Measurements from ENCODE around the gene HELZ.

The HELZ gene

DNA sequence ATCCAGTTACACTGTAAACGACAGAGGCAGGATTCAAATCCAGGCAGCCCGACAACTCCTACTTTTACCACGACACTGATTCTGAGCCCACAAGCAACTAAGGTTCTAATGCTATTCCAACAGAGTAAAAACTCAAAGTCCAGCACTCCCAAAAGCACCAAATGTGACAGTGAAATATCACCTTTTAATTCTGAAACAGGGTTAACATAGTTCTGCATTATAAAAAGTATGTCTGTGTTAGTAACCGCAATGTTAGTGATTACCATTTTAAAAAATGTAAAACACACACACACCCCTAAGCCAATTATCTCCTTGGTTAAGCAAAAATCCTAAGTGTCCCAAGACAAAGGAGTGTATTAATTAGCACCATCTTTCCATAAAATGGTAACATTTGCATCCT, 19.7 kb downstream of the HELZ start:
- H3K4me3 ChIP-seq (replicated peaks; ENCODE audit: low read depth, low read length), result no peak overlapping the region
- no peak for TF ChIP-seq CTCF (IDR thresholded peaks at IDR 0.05; ENCODE audit: low read length, missing control alignments)
- no peak for DNase-seq (ENCODE audit: low read depth)

DNA sequence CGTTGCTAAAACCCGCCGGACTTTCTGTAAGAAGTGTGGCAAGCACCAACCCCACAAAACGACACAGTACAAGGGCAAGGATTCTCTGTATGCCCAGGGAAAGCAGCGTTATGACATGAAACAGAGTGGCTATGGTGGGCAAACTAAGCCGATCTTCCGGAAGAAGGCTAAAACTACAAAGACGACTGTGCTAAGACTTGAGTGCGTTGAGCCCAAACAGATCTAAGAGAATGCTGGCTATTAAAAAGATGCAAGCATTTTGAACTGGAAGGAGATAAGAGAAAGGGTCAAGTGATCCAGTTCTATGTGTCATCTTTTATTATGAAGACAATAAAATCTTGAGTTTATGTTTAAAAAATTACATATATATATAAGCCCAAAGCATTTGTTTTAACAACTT, 20.3 kb downstream of the HELZ start:
- no peak for DNase-seq (ENCODE audit: low read depth)
- no peak for TF ChIP-seq CTCF (IDR thresholded peaks at IDR 0.05; ENCODE audit: low read length, missing control alignments)
- no peak overlapping the region for H3K4me3 ChIP-seq (replicated peaks; ENCODE audit: low read depth, low read length)

- DNase-seq (ENCODE audit: low read depth), result no peak
- H3K4me3 ChIP-seq (replicated peaks; ENCODE audit: low read depth, low read length), result no peak overlapping the region
- TF ChIP-seq CTCF (IDR thresholded peaks at IDR 0.05; ENCODE audit: low read length, missing control alignments), result no peak
Observed at GRCh38 chr17:67223924-67224323, 21.1 kb downstream of the HELZ start.

DNA sequence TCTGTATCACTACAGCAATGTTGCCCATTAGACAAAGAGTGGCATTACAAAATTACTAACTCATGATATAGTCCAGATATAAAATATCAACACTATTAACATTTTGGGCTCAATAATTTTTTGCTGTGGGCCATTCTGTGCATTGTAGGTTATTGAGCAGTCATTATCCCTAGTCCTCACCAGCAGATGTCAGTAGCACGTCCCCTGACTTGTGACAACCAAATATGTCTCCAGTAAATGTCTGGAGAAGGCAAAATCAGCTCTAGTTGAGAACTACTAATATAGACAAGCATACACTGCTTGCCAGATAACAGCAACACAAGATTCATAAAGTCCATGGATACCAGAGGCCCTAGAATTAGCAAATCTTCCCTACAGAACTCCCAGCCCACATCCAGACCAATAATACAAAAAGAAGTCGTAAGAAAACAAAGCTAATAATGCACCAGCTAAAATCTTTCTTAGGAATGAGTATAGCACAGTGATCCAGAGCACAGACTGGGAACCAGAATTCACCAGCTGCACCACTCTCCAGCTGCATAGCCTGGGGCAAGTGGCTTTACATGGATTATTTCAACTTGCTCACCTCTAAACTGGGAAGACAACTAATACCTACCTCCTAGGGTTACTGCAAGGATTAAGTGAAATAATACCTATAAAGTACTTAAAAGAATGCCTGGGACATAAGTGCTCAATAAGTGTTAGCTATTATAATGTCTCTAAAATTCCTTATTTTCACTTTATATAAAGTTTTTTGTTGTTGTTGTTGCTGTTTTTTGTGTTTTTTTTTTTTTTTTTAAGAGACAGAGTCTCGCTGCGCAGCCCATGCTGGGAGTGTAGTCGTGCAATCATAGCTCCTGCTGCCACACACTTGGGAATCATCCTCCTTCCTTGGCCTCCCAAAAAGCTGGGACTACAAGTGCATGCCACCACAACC, 23.7 kb downstream of the HELZ start:
- DNase-seq (ENCODE audit: low read depth), result peak; percentile 78
- peak; percentile 74 for TF ChIP-seq CTCF (IDR thresholded peaks at IDR 0.05; ENCODE audit: low read length, missing control alignments)
- no peak overlapping the region for H3K4me3 ChIP-seq (replicated peaks; ENCODE audit: low read depth, low read length)

- no peak overlapping the region for H3K4me3 ChIP-seq (replicated peaks; ENCODE audit: low read depth, low read length)
- DNase-seq (ENCODE audit: low read depth), result peak; percentile 40
- TF ChIP-seq CTCF (IDR thresholded peaks at IDR 0.05; ENCODE audit: low read length, missing control alignments), result no peak
Observed at GRCh38 chr17:67218385-67218950, 26.5 kb downstream of the HELZ start.

GRCh38 chr17:67217446-67217845, 27.6 kb downstream of the HELZ start:
- H3K4me3 ChIP-seq (replicated peaks; ENCODE audit: low read depth, low read length), result no peak overlapping the region
- TF ChIP-seq CTCF (IDR thresholded peaks at IDR 0.05; ENCODE audit: low read length, missing control alignments), result no peak
- no peak for DNase-seq (ENCODE audit: low read depth)

Measured in fibroblast of pulmonary artery (primary cell).